Measurements from ENCODE around the gene PRRC2B.

GRCh38 chr9:131513177-131513576 is 119.3 kb downstream of the PRRC2B start:
- TF ChIP-seq CTCF (IDR thresholded peaks at IDR 0.05 in 8 of 11, conservative IDR thresholded peaks at IDR 0.05 in 3 of 11) = no peak
- TF ChIP-seq POLR2A (IDR thresholded peaks at IDR 0.05) = no peak

Measured in spleen (tissue), 7 donors.